Measurements from ENCODE around the gene C3orf49.

- no peak for TF ChIP-seq FOXM1 (IDR thresholded peaks at IDR 0.05; ENCODE audit: borderline replicate concordance, low read depth)
- TF ChIP-seq ZBTB7A (IDR thresholded peaks at IDR 0.05; ENCODE audit: low read depth): no peak
- no peak for TF ChIP-seq YY1 (IDR thresholded peaks at IDR 0.05; ENCODE audit: low read depth)
- TF ChIP-seq, protein P1, sequence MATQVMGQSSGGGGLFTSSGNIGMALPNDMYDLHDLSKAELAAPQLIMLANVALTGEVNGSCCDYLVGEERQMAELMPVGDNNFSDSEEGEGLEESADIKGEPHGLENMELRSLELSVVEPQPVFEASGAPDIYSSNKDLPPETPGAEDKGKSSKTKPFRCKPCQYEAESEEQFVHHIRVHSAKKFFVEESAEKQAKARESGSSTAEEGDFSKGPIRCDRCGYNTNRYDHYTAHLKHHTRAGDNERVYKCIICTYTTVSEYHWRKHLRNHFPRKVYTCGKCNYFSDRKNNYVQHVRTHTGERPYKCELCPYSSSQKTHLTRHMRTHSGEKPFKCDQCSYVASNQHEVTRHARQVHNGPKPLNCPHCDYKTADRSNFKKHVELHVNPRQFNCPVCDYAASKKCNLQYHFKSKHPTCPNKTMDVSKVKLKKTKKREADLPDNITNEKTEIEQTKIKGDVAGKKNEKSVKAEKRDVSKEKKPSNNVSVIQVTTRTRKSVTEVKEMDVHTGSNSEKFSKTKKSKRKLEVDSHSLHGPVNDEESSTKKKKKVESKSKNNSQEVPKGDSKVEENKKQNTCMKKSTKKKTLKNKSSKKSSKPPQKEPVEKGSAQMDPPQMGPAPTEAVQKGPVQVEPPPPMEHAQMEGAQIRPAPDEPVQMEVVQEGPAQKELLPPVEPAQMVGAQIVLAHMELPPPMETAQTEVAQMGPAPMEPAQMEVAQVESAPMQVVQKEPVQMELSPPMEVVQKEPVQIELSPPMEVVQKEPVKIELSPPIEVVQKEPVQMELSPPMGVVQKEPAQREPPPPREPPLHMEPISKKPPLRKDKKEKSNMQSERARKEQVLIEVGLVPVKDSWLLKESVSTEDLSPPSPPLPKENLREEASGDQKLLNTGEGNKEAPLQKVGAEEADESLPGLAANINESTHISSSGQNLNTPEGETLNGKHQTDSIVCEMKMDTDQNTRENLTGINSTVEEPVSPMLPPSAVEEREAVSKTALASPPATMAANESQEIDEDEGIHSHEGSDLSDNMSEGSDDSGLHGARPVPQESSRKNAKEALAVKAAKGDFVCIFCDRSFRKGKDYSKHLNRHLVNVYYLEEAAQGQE (IDR thresholded peaks at IDR 0.05; ENCODE audit: low read depth): no peak
- peak; percentile 48; the same call in 1 of the 2 replicates for TF ChIP-seq EP300 (IDR thresholded peaks at IDR 0.05; ENCODE audit: borderline replicate concordance)
- no peak for TF ChIP-seq RAD21 (IDR thresholded peaks at IDR 0.05; ENCODE audit: low read depth)
- TF ChIP-seq MAX (IDR thresholded peaks at IDR 0.05): no peak
- TF ChIP-seq CREB1 (IDR thresholded peaks at IDR 0.05; ENCODE audit: low read depth): no peak
- TF ChIP-seq NFIC (IDR thresholded peaks at IDR 0.05): no peak
- peak; percentile 66 for TF ChIP-seq TEAD4 (IDR thresholded peaks at IDR 0.05)
- TF ChIP-seq TAF1 (IDR thresholded peaks at IDR 0.05; ENCODE audit: low read depth): no peak
- no peak for TF ChIP-seq EGR1 (IDR thresholded peaks at IDR 0.05)
Measured at GRCh38 chr3:63857311-63857710, 38.2 kb downstream of the C3orf49 start.

All from Ishikawa (cell line).